GM13976 (cell line): ENCODE data around the gene NEIL3.

Experiments used
- DNase-seq: peaks from one replicate; pipeline ENCODE4 v3.0.0; 2012; ENCODE audit warnings: low spot score
- CTCF ChIP-seq: IDR thresholded peaks from 2 replicates; pipeline ENCODE4 v1.5.1; 2012; ENCODE audit warnings: borderline replicate concordance, mild to moderate bottlenecking; ENCODE audit not compliant: insufficient read depth; ENCODE audit errors: extremely low read depth, missing control alignments, control extremely low read depth
- in situ Hi-C: fragments of 300-500 bp; cut with MboI; formaldehyde crosslinking; loops from one replicate; pipeline ENCODE4 v1.12.0; 2022; ENCODE audit warnings: low sequenced_read_pairs, mixed read lengths, inconsistent platforms; ENCODE audit not compliant: unreplicated experiment

NEIL3 gene

GRCh38 chr4:177376024-177376423, 66.3 kb downstream of the NEIL3 start:
- no peak for TF ChIP-seq CTCF
- in situ Hi-C loops = no loop called here
- no peak for DNase-seq

DNA sequence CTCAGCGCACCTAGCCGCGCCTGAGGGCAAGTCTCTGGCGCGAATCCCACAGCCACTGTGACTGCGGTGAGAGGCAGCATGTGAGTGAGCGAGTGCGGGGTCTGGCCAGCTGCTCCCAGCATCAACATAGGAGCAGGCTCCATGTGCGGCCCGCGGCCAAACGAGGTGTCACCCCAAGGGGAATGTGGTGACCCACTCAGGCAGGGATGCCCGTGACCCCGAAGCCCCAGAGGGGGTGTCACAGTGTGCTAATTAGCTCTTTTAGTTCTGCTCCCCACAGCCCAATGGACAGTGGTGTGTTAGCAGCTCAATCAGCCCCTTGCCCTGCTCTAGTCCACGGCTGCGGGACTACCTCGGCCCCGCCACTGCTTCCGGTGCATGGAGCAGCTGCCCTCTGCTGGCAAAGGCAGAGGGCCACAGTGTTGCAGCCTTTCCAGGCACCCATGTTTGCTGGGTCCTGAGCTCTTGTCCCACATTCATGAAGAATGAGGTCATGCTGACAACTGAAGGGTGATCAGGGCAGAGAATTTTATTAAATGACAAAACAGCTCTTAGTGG, 71.1 kb downstream of the NEIL3 start:
- in situ Hi-C loops = no loop called here
- no peak for DNase-seq
- TF ChIP-seq CTCF = no peak

DNA sequence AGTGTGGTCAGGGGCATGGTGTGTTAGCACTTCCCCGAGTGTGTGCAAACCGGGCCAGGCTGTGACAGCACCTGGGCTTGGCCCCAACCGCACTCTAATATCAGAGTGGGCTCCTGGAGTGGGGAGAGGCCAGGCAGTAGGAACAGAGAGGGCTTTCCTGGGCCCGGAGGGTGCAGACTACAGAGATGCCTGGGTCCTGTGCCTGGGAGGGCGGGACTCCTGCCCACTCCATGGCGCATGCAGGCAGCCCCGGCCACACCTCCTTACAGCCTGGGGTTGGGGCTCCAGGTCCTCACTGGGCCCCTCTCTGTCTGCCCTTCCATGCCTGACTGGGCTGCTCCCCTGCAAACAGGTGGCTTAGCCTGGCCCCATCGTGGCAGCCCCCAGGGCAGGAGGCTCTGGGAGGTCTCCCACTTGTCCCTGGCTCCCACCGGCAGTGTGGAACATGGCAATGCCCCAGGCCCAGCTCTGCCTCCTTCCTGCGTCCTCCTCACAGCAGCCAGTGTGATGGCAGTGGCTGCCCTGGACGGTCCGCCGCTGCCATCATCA, 72.2 kb downstream of the NEIL3 start:
- in situ Hi-C loops = no loop called here
- no peak for DNase-seq
- no peak for TF ChIP-seq CTCF

- TF ChIP-seq CTCF = no peak
- in situ Hi-C loops = no loop called here
- no peak for DNase-seq
Observed at GRCh38 chr4:177384856-177385397, 75.3 kb downstream of the NEIL3 start.

- DNase-seq = no peak
- TF ChIP-seq CTCF = no peak
- in situ Hi-C loops = no loop called here
Observed at GRCh38 chr4:177385576-177386277, 76.1 kb downstream of the NEIL3 start.

DNA sequence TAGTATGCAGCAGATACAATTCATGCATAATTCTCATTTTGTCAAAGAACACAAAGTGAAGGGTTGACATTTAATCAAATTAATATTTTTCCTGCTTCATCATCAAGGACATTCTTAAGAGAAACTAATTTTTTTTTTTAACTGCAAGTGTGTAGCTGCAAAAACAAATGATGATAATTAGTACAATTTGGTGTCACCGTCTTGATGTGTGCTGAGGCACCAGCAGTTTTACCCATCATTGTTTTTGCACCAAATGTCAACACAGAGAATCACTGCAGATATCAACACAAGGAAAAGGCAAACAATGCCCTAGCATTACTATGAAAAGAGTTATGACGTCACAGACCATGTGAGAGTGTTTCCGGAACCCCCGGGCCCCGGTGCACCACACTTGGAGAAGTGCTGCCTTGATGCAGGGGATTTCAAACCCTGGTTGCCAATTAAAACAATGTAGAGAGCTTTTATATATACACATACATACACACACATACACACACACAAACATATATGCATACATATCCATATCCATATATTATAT, 76.7 kb downstream of the NEIL3 start:
- no peak for TF ChIP-seq CTCF
- in situ Hi-C loops = no loop called here
- DNase-seq = no peak
